Inflammatory macrophage treated with lipopolysaccharide for 4 hours (primary cell): Measurements from ENCODE around the gene RAP2C.
"Not testable (repeated sequence)": the region's sequence is repeated elsewhere in the genome, so short reads cannot be mapped to it uniquely, and the experiment has no call there.

ENCODE experiments used
- DNase-seq: peaks from one replicate; pipeline ENCODE4 v3.0.0-alpha.2; 2020

RAP2C gene

GRCh38 chrX:132193872-132194574 lies 25.2 kb downstream of the RAP2C start:
- DNase-seq, result no peak

DNA sequence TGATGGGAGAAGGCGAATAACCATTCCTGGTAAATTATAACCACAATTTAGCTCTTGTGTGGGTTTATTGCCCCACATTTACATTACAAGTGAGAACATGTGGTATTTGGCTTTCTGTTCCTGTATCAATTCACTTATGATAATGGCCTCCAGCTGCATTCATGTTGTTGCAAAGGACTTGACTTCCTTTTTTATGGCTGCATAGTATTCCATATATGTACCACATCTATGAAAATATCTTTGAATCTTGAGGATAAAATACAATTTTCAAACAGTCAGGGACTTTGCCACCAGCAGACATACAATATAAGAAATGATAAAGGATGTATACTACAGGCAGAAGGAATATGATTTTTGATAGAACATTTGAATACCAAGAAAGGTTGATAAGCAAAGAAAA lies 27.3 kb downstream of the RAP2C start:
- no peak for DNase-seq

DNA sequence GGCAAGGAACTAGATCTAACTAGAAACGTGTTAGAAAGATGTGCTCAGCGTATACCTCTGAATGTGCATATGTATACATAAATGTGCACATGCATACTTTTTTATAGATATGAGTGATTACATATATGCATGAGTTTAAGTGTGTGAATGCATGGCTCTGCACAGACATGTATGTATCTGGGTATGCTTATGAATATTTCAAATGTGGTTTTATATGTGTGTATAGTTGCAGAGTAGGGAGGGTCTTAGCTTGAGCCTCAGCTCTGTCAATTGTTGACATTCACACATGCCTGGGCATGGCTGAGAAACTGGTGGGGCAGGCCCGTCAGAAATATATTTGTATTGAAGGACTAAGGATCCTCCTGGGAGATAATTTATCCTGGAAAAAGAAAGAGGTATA lies 31.1 kb downstream of the RAP2C start:
- no peak for DNase-seq

- DNase-seq, result no peak
Observed at GRCh38 chrX:132187451-132187850, 31.8 kb downstream of the RAP2C start.

GRCh38 chrX:132184871-132185270 lies 34.4 kb downstream of the RAP2C start:
- no peak for DNase-seq

DNA sequence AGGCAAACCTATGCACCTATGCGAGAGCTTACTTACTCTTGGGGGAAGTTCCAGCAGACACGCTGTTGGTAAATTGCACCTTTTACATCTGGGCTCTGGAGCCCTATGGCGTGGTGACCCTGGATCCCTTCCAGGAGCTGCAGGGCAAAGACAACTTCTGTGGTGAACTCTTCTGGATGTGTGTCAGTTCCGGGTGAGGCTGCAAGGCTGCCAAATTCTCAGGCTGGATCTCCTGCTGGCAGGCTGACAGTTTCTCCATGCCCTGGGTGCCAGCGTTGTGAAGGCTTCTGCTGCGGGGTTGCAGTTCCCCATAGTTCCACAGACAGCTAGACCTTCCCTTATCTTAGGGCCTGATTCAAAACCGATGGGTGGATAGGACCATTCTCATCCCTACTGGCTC lies 37.9 kb downstream of the RAP2C start:
- DNase-seq, result no peak

DNA sequence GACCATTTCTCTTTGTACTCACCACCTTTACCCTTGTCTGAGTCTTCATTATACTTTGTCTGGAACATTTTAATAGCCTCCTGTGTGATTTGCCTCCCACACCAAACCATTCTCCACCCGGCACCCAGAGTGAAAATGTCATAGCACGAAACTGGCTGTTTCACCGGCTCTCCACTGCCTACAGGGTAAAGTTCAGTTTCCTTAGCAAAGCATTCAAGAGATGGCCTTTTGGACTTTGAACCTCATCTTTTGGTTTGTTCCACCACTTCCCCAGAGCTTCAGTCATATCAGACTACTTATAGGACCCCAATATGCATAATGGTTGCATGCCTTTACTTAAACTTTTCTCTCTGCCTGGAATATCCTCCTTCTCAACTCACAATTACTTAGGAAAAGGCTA lies 38.3 kb downstream of the RAP2C start:
- no peak for DNase-seq

DNA sequence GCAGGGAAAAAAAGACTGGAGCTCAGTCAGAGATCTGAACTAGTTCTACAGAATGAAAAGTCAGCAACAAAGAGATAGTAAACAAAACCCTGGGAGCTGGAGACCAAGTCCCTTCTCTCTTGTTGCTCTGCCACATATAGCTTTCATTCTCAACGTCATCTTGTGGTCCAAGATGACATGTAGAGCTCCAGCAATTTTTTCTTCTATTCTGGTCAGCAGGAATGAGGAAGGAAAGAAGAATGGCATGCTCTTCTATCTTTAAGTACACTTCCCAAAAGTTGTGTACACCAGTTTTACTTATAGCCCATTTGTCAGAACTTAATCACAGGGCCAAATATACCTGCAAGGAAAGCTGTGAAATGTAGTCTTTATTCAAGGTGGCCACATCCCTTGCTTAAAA lies 45.6 kb downstream of the RAP2C start:
- DNase-seq, result no peak

DNA sequence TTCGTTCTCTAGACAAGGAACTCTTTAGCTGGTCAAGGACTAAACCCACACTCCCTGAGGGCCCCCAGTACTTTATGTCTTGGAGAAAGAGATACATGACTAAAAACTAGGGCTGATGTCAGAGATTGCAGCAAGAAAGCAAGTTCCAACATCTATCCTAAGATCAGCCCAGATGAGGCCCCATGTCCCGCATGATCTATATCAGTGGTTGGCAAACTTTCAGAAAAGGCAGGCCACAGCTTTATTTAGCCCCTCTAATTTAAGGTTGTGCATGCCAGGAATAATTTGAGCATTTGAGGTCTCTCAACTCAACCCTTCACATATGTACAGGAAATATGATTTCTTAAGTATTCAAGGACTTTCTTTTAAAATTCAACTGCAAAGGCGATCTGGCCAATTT lies 47.4 kb downstream of the RAP2C start:
- no peak for DNase-seq

DNA sequence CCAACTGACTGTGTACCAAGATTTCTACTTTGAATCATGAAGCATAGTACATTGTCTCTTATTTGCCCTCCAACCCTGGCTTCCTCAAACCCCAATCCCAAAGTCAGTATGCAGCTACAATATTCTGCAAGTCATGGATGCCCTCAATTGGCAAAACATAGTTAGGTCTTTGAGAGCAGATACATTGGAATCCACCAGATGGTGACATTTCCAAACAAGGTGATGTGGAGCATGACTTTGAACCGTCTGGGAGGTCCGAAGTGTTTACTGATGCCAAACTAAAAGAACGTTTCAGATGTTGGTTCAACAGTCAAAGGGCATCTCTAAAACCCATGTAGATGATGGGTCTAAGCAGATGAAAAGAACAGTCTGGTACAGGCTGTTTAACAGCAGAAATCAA lies 47.8 kb downstream of the RAP2C start:
- DNase-seq, result no peak

DNA sequence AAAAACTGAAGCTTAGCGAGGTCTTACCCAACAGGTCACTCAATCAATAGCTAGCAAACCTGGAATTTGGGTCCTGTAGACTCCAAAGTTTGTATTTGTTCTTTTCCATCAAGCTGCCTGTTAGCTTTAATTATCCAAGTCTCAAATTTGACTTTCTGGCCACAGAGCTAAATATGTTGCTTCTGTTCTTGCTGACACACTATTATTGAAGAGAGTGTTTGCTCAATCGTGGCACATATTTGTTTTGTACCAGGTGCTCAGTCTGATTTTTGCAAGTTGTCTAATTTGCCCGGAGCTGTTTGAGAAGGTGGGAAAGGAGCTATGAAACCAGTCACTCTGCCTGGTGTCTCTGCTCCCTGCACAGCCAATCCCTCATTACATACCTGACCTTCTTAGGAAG lies 49.7 kb downstream of the RAP2C start:
- DNase-seq, result no peak

DNA sequence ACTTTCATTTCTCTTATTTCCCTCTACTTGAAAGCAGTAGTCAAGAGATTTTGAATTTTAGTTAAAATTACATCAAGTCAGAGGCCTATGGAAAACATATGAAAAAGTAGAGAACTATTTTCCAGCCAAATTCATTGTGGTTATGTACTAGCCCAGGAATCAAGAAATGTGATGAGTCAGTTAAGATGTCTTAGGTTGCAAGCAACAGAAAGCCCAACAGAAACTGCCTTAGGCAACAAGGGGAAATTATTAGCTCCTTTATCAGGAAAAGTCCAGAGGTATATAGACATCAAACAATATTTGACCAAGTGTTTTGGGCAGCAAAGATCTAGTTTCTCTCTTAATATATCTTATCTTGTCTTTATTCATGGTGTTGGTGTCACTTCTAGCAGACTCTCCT lies 53.6 kb downstream of the RAP2C start:
- DNase-seq, result no peak

DNA sequence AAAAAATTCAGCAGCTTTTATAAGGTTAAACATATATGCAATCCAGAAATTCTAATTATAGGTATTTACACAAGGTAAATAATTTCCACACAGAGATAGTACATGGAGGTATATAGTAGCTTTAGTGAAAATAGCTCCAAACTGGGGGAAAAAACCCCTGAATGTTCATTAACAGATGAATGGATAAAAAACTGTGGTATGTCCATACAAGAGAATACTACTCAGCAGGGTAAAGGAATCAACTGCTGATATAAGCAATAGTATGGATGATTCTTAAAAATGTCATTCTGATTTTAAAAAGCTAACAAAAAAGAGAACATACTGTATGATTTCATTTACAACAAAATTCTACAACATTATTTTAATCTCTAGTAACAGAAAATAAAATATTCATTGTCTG lies 54.2 kb downstream of the RAP2C start:
- no peak for DNase-seq

GRCh38 chrX:132163094-132163493 lies 56.2 kb downstream of the RAP2C start:
- DNase-seq, result not testable (repeated sequence)

DNA sequence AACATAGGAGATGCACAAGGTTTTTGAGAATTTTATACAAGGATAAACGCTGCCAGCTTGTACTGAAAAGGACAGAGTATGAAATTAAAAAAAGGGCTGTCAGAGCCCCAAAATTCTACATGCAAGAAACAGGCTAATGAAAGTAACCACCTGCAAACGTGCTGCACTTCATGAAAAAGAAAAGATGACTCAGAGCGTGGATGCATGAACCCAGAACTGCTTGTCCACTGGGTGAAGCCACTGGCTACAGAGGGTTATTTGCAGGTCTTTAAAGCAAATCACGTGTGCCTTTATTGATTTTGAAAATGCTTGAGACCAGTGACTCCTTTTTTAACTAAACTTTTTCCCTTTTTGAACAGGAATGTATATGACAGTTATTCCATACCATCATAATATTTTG lies 66.1 kb downstream of the RAP2C start:
- DNase-seq, result no peak
